ENCODE results near the gene HDAC8.

DNA sequence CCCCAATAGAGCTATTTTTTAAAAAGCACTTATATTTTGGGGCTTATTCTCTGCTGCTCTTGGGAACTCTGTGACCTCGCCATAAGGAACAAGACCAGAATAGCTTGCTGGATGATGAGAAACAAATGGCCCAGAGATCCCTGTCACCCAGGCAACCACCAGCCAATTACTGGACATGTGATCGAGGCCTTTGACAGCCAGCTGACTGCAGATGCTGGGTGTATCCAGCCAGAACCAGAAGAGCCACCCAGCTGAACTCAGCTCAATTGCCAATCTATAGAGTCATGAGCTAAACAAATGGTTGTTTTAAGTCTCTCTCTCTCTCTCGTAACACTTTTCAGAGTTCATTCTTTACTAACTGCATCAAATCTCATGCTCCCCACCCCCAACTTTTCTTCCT, 242.5 kb downstream of the HDAC8 start:
- TF ChIP-seq CTCF (IDR thresholded peaks at IDR 0.05) (no peak), POLR2AphosphoS5 (IDR thresholded peaks at IDR 0.05) (no peak)
